ENCODE results near the gene SFRP2.

The SFRP2 gene

GRCh38 chr4:153771046-153771445 is 17.8 kb downstream of the SFRP2 start:
- no peak for DNase-seq (ENCODE audit: low read depth)

- DNase-seq (ENCODE audit: low read depth) = no peak
Measured at GRCh38 chr4:153766758-153767157, 22.1 kb downstream of the SFRP2 start.

GRCh38 chr4:153765894-153766293 is 23.0 kb downstream of the SFRP2 start:
- DNase-seq (ENCODE audit: low read depth) = no peak

- DNase-seq (ENCODE audit: low read depth) = no peak
Measured at GRCh38 chr4:153764601-153765368, 24.1 kb downstream of the SFRP2 start.

- no peak for DNase-seq (ENCODE audit: low read depth)
Measured at GRCh38 chr4:153763404-153763803, 25.5 kb downstream of the SFRP2 start.

GRCh38 chr4:153759407-153760316 is 29.2 kb downstream of the SFRP2 start, which contains the start of gene RNF175:
Gene RNF175 (minus strand): TSS chr4:153760024. CDS start chr4:153759862, 162 bp downstream.
- DNase-seq (ENCODE audit: low read depth) = no peak

GRCh38 chr4:153758688-153759406 is 30.0 kb downstream of the SFRP2 start:
- no peak for DNase-seq (ENCODE audit: low read depth)

GRCh38 chr4:153758136-153758535 is 30.7 kb downstream of the SFRP2 start:
- no peak for DNase-seq (ENCODE audit: low read depth)

GRCh38 chr4:153757407-153757806 is 31.5 kb downstream of the SFRP2 start:
- no peak for DNase-seq (ENCODE audit: low read depth)

GRCh38 chr4:153755186-153755585 is 33.7 kb downstream of the SFRP2 start:
- DNase-seq (ENCODE audit: low read depth) = no peak

GRCh38 chr4:153750197-153750817 is 38.6 kb downstream of the SFRP2 start:
- peak; percentile 46 for DNase-seq (ENCODE audit: low read depth)

- peak; percentile 38 for DNase-seq (ENCODE audit: low read depth)
Measured at GRCh38 chr4:153748378-153748777, 40.5 kb downstream of the SFRP2 start.

- DNase-seq (ENCODE audit: low read depth) = no peak
Measured at GRCh38 chr4:153747406-153747955, 41.4 kb downstream of the SFRP2 start.

- no peak for DNase-seq (ENCODE audit: low read depth)
Measured at GRCh38 chr4:153745651-153746050, 43.2 kb downstream of the SFRP2 start.

GRCh38 chr4:153741541-153741940 is 47.3 kb downstream of the SFRP2 start:
- no peak for DNase-seq (ENCODE audit: low read depth)

GRCh38 chr4:153735906-153736461 is 52.9 kb downstream of the SFRP2 start:
- no peak for DNase-seq (ENCODE audit: low read depth)

GRCh38 chr4:153733751-153734448 is 55.0 kb downstream of the SFRP2 start:
- no peak for DNase-seq (ENCODE audit: low read depth)

- peak; percentile 87 for DNase-seq (ENCODE audit: low read depth)
Measured at GRCh38 chr4:153731239-153731638, 57.6 kb downstream of the SFRP2 start.
